Smooth muscle cell (in vitro differentiated cells): ENCODE data around the gene SLC6A6. TPM values are rescaled to one million over a fixed set of nuclear protein-coding genes. Genes with fewer than 3 reads are reported as not detected.

ENCODE experiments used
- DNase-seq: peaks from one replicate; lab custom pipeline; 2025; ENCODE audit not compliant: unreplicated experiment; lab: John Stamatoyannopoulos, UW
- H2AFZ ChIP-seq: fragments of 200-600 bp; sonication (generic); 2 replicates; pipeline ENCODE4 v1.6.0; 2016; ENCODE audit warnings: antibody characterized with exemption, low read depth, mild to moderate bottlenecking
- H3F3A ChIP-seq: fragments of 200-600 bp; sonication (generic); 2 replicates; pipeline ENCODE4 v1.6.0; 2017; ENCODE audit warnings: antibody characterized with exemption, low read depth
- H3K27ac ChIP-seq: fragments of 200-600 bp; sonication (generic); 2 replicates; pipeline ENCODE4 v1.5.1; 2016; ENCODE audit warnings: low read depth, mild to moderate bottlenecking
- H3K27me3 ChIP-seq: fragments of 200-600 bp; sonication (generic); 2 replicates; pipeline ENCODE4 v1.6.1; 2016; ENCODE audit warnings: low read depth, mild to moderate bottlenecking
- H3K36me3 ChIP-seq: fragments of 200-600 bp; sonication (generic); 2 replicates; pipeline ENCODE4 v1.5.1; 2016; ENCODE audit warnings: low read depth
- H3K4me1 ChIP-seq: fragments of 200-600 bp; sonication (generic); 2 replicates; pipeline ENCODE4 v1.5.1; 2016; ENCODE audit warnings: low read depth
- H3K4me2 ChIP-seq: fragments of 200-600 bp; sonication (generic); 2 replicates; pipeline ENCODE4 v1.6.0; 2016; ENCODE audit warnings: mild to moderate bottlenecking
- H3K4me3 ChIP-seq: fragments of 200-600 bp; sonication (generic); 2 replicates; pipeline ENCODE4 v1.5.1; 2016; ENCODE audit warnings: mild to moderate bottlenecking
- H3K79me2 ChIP-seq: fragments of 200-600 bp; sonication (generic); 2 replicates; pipeline ENCODE4 v1.6.0; 2016; ENCODE audit warnings: low read depth, mild to moderate bottlenecking
- H3K9ac ChIP-seq: fragments of 200-600 bp; sonication (generic); 2 replicates; pipeline ENCODE4 v1.6.0; 2016; ENCODE audit warnings: low read depth
- H3K9me3 ChIP-seq: fragments of 200-600 bp; sonication (generic); replicated peaks from 2 replicates; pipeline ENCODE4 v1.5.1; 2016; ENCODE audit warnings: low read depth
- H4K20me1 ChIP-seq: fragments of 200-600 bp; sonication (generic); 2 replicates; pipeline ENCODE4 v1.6.0; 2016; ENCODE audit warnings: low read depth
- WGBS: methylation state at CpG from one replicate; pipeline ENCODE4 v1.1.7; 2016; ENCODE audit warnings: low lambda C conversion rate; 5-methylcytosine and 5-hydroxymethylcytosine counted together
- polyA plus RNA-seq: library from polyadenylated mRNA; unstranded; fragments of >200 nt; fragmentation: Nextera tagmentation; extraction: Ambion mirVana; gene quantifications from 2 replicates; pipeline ENCODE4 v1.2.1, GENCODE V29; 2016
- total RNA-seq: library from RNA; depleted of rRNA; stranded (reverse); fragments of >200 nt; gene quantifications from 2 replicates; pipeline ENCODE4 v1.2.3, GENCODE V29; 2014
- TF ChIP-seq, protein P1 (sequence below): fragments of 200-600 bp; sonication (generic); IDR thresholded peaks from 2 replicates; pipeline ENCODE4 v1.5.1; 2017; ENCODE audit warnings: borderline replicate concordance, mild to moderate bottlenecking, antibody characterized with exemption; ENCODE audit not compliant: insufficient read depth, poor library complexity, severe bottlenecking

SLC6A6 gene
- total and polyA plus RNA-seq, 2 experiments from 2014 or later = 9.4 to 11.7 TPM

DNA sequence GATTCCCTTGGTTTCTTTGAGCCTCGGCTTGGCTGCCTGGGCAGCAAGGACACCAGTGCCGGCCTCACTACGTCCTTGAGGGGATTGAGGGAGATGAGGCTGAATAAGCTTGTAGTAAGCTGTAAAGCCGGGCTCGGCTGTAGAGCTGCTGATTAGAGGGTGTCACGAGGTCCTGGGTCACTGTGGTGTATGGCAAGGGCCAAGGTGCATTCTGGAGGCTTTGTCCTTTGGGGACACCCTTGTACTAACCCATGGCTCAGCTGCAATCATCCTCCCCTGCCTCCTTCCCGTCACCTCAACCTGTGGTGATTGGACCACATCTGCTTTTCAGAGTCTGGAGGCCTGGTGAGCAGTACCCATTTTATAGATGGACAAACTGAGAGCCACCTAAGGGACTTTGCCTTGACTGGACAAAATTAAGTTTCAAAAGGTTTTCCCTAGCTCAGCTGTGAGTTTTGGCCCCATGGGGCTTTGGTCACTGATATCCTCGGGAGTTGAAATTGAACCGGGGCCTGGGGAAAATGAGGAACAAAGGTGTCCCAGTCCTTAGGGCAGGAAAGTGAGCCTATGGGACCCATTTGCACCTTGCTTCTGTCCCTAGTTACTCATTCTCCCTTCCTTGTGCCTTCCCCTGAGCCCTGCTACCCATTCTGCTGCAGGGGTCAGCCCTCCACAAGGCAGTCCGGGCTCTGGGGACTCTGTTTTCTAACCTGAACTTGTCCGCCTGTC is 2.4 kb downstream of the SLC6A6 start:
- Histone ChIP-seq H3K36me3 (no peaks in the 10 kb centered on the region), H3K4me1 (peaks cover 17% of the 10 kb centered on the region), H2AFZ (no peak overlapping the region), H3K9me3 (no peaks in the 10 kb centered on the region), H3F3A (no peaks in the 10 kb centered on the region), H4K20me1 (peaks cover 39% of the 10 kb centered on the region), H3K27me3 (no peaks in the 10 kb centered on the region), H3K79me2 (peaks cover 49% of the 10 kb centered on the region), H3K4me3 (peak overlapping the region; percentile 92), H3K27ac (no peak overlapping the region), H3K4me2 (peak overlapping the region; percentile 99), H3K9ac (no peak overlapping the region)
- TF ChIP-seq, protein P1, sequence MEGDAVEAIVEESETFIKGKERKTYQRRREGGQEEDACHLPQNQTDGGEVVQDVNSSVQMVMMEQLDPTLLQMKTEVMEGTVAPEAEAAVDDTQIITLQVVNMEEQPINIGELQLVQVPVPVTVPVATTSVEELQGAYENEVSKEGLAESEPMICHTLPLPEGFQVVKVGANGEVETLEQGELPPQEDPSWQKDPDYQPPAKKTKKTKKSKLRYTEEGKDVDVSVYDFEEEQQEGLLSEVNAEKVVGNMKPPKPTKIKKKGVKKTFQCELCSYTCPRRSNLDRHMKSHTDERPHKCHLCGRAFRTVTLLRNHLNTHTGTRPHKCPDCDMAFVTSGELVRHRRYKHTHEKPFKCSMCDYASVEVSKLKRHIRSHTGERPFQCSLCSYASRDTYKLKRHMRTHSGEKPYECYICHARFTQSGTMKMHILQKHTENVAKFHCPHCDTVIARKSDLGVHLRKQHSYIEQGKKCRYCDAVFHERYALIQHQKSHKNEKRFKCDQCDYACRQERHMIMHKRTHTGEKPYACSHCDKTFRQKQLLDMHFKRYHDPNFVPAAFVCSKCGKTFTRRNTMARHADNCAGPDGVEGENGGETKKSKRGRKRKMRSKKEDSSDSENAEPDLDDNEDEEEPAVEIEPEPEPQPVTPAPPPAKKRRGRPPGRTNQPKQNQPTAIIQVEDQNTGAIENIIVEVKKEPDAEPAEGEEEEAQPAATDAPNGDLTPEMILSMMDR = no peak
- 54% methylated on average over 11 of the region's 11 CpGs for WGBS
- no peak for DNase-seq

DNA sequence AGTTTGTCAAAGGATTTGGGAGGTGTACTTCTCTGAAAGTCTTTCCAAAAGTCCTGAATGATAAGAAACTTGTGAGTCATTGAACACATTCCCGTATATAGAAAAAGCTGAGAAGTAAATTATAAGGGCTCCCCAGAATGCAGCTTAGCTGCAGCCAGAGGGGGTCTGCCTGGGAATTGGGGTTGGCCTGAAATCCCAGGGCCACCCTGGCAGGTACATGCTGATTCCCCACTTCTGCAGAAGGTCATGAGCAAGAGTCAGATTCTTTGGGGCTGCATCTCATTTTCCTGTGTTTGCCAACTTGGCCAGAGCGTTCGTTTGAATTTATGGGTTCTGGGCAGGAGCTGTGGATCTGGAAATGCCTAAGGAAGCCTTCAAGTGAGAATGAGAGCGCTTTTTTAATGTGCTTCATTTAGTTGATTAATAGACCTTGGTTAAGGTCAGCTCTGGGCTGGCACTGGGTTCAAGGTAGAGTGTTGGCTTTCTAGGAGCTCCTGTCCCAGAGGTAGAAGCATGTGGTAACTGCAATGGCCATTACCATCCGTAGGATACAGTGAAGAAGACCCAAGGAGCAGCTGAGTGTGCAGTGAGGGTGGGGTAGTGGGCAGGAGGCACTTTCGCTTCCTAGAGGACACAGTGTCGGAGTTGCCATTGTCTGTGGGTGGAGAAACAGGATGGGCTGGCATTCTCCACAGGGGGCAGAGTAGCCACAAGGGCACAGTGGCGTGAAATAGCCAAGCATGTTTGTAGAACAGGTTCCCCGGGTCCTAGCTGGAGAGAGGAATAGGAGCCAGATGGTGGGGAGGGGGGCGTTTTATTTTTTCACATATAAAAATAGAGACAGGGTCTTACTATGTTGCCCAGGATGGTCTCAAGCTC is 3.2 kb downstream of the SLC6A6 start:
- Histone ChIP-seq H3K36me3 (no peaks in the 10 kb centered on the region), H4K20me1 (peaks cover 39% of the 10 kb centered on the region), H3K9ac (no peak overlapping the region), H3K27me3 (no peaks in the 10 kb centered on the region), H2AFZ (no peak overlapping the region), H3K9me3 (no peaks in the 10 kb centered on the region), H3K4me3 (peak overlapping the region; percentile 92), H3K27ac (no peak overlapping the region), H3K79me2 (peaks cover 49% of the 10 kb centered on the region), H3K4me2 (peak overlapping the region; percentile 99), H3F3A (no peaks in the 10 kb centered on the region), H3K4me1 (peaks cover 17% of the 10 kb centered on the region)
- no peak for DNase-seq
- WGBS = 64% methylated on average over 10 of the region's 10 CpGs
- TF ChIP-seq, protein P1 = no peak

DNA sequence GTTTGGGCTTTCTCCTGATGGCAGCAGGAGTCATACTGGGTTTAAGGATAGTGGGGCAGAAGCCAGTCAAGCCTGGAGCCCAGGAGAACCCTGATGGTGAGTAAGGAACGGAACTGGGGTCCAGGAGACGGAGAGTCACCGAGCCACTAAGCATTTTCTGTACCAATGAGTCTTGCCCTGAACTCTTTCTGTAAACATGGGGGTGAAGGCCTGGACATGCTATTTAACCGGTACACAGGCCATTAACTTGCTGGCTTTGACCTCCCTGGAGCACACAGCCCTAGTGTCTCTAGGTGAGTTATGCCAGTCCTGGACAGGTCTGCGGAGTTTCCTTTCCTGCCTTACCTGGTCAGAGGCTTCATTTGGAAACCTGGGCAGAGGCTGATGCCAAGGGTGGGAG is 3.9 kb downstream of the SLC6A6 start:
- H3K36me3 ChIP-seq = no peaks in the 10 kb centered on the region
- H4K20me1 ChIP-seq = peaks cover 39% of the 10 kb centered on the region
- H3K4me3 ChIP-seq = no peak overlapping the region
- no peaks in the 10 kb centered on the region for H3F3A ChIP-seq
- H3K4me1 ChIP-seq = peaks cover 17% of the 10 kb centered on the region
- H3K27ac ChIP-seq = no peak overlapping the region
- no peaks in the 10 kb centered on the region for H3K27me3 ChIP-seq
- peaks cover 49% of the 10 kb centered on the region for H3K79me2 ChIP-seq
- DNase-seq = no peak
- no peak overlapping the region for H3K9ac ChIP-seq
- H3K9me3 ChIP-seq = no peaks in the 10 kb centered on the region
- no peak overlapping the region for H2AFZ ChIP-seq
- TF ChIP-seq, protein P1 = no peak
- H3K4me2 ChIP-seq = no peak overlapping the region
- WGBS = 73% methylated on average over 5 of the region's 5 CpGs
